Fibroblast of villous mesenchyme (primary cell): Measurements from ENCODE around the gene CIRBP. TPM values are rescaled to one million over a fixed set of nuclear protein-coding genes. Genes with fewer than 3 reads are reported as not detected.

Source experiments
- DNase-seq: peaks from one replicate; pipeline ENCODE4 v3.0.0-alpha.2; 2010; ENCODE audit warnings: low read depth
- H3K4me3 ChIP-seq: 2 replicates; pipeline ENCODE4 v1.5.1; 2011; ENCODE audit warnings: low read depth, mild to moderate bottlenecking, low read length
- total RNA-seq: library from RNA; depleted of rRNA; stranded (reverse); fragments of >200 nt; gene quantifications from 2 replicates; pipeline ENCODE4 v1.2.3, GENCODE V29; 2012
- TF ChIP-seq, protein P1 (sequence below): IDR thresholded peaks from 2 replicates; pipeline ENCODE4 v1.5.1; 2012; ENCODE audit warnings: low read depth, mild to moderate bottlenecking, low read length; ENCODE audit not compliant: insufficient read depth

Gene CIRBP
- total RNA-seq, 1 donor: 85.5 TPM

DNA sequence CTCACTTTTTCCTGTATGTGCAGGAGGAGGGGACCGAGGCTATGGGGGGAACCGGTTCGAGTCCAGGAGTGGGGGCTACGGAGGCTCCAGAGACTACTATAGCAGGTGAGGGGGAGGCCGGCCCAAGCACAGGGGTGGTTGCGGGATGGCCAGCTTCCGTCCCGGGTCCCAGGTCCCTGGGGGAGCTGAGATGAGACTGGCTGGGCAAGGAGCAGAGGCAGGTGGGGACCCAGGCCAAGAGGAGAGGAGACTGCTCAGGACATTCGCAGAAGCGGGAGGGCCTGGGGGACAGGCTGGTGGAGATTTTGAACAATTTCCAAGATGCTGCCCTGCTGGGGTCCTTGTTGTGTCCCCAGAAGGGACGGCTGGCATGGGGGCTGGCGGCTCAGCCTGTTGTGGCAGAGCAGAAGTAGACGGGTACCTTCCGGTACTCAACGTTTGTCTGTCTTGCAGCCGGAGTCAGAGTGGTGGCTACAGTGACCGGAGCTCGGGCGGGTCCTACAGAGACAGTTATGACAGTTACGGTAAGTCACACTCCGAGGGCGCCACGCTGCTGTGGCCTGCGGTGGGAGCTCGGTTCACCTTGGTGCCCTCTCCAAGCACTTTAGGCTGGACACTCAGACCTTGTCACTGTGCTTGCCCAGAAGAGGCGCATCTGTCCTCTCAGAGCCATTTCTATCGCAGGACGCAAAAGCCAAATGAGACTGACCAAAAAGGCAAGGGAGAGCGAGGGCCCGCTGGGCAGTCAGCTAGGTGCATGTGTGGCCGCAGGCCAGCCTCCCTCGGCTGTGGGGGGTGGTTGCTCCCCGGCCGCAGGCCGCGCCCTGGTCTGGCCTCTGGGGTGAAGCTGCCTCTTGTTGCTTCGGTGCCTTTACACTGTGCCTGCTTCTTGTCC is 2.6 kb downstream of the CIRBP start:
- DNase-seq: no peak
- TF ChIP-seq, protein P1, sequence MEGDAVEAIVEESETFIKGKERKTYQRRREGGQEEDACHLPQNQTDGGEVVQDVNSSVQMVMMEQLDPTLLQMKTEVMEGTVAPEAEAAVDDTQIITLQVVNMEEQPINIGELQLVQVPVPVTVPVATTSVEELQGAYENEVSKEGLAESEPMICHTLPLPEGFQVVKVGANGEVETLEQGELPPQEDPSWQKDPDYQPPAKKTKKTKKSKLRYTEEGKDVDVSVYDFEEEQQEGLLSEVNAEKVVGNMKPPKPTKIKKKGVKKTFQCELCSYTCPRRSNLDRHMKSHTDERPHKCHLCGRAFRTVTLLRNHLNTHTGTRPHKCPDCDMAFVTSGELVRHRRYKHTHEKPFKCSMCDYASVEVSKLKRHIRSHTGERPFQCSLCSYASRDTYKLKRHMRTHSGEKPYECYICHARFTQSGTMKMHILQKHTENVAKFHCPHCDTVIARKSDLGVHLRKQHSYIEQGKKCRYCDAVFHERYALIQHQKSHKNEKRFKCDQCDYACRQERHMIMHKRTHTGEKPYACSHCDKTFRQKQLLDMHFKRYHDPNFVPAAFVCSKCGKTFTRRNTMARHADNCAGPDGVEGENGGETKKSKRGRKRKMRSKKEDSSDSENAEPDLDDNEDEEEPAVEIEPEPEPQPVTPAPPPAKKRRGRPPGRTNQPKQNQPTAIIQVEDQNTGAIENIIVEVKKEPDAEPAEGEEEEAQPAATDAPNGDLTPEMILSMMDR: no peak

DNA sequence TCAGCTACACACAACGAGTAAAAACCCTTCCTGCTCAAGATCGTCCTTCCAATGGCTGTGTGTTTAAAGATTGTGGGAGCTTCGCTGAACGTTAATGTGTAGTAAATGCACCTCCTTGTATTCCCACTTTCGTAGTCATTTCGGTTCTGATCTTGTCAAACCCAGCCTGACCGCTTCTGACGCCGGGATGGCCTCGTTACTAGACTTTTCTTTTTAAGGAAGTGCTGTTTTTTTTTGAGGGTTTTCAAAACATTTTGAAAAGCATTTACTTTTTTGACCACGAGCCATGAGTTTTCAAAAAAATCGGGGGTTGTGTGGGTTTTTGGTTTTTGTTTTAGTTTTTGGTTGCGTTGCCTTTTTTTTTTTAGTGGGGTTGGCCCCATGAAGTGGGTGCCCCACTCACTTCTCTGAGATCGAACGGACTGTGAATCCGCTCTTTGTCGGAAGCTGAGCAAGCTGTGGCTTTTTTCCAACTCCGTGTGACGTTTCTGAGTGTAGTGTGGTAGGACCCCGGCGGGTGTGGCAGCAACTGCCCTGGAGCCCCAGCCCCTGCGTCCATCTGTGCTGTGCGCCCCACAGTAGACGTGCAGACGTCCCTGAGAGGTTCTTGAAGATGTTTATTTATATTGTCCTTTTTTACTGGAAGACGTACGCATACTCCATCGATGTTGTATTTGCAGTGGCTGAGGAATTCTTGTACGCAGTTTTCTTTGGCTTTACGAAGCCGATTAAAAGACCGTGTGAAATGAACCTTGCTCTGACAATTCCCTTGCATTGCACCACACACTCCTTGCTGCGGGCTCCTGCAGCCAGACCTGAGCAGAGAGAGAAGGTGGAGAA is 3.5 kb downstream of the CIRBP start:
- TF ChIP-seq, protein P1: no peak
- H3K4me3 ChIP-seq: no peak overlapping the region
- no peak for DNase-seq

More for the DNA sequence above, 2.6 kb downstream of the CIRBP start:
- peak overlapping the region; percentile 82 for H3K4me3 ChIP-seq

DNA sequence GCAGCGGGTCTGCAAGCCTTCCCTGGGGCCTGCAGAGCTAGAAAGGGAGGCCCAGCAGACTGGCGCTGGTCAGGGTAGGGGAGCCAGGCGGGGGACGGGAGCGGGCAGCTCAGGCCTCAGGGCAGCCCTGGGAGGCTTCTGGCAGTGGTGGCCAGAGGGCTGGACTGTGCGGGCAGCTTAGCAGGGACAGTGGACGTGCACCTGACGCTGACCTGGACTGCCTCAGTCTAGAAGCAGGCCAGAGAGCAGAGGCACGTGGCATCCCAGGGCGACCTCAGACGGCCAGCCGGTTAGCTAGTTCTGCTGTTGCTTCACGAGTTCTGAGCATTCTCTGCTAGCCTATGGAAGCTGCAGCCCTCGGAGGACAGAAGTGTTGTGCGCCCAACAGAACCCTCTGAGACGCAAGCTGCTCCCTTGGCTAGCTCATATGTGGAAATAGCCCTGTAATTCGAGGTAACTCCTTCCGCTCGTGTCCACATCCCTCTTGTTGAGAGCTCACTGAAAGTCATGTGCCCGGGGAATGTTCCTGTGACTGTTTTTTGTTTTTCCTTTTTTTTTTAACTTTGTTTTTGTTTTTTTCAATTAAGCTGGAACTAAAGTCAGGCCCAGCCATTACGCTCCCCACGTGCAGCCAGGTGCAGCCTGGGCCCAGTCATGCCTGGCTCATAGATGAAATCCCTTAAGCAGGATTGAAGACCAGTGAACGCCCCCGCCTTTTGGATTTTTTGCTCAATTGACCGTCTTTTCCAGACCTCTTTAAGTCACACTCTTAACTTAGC is 4.3 kb downstream of the CIRBP start:
- DNase-seq: peak; percentile 44
- no peak overlapping the region for H3K4me3 ChIP-seq
- TF ChIP-seq, protein P1: no peak

DNA sequence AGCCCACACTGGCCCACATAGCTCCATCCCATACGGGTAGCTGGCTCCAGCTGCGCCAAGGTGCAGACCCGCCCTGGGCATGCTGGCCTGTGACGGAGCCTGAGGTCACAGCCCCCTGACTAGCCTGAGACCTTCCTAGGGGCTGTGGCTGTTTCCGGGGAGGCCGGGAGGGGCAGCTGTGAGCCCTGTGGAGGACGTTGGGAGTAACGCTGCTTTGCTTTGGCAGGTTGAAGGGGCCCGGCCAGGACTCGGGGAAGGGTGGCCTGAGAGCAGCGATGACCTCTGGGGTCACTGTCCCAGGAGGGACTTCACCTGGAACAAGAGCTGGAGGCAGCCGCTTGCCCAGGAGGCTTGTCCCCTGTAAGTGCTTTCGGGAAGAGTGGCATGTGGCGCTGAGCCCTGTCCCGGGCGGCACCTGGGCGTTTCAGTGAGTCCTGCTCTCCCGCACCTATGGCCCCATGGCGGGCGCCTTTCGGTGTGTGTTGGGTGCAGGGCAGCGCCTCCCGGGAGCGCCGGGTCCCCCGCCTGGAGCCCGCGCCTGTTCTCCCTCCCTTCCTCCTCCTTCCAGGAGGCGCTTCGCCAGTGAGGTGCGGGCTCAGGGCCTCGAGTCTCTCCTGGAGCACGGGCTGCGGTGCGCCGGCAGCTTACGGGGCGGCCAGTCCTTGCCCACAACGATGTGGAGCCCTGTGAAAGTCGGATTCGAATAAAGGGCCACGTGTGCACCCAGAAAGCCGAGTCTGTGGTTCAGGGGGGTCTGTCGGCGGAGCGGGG is 5.1 kb downstream of the CIRBP start:
- no peak for DNase-seq
- peak overlapping the region; percentile 48 for H3K4me3 ChIP-seq
- TF ChIP-seq, protein P1: no peak

DNA sequence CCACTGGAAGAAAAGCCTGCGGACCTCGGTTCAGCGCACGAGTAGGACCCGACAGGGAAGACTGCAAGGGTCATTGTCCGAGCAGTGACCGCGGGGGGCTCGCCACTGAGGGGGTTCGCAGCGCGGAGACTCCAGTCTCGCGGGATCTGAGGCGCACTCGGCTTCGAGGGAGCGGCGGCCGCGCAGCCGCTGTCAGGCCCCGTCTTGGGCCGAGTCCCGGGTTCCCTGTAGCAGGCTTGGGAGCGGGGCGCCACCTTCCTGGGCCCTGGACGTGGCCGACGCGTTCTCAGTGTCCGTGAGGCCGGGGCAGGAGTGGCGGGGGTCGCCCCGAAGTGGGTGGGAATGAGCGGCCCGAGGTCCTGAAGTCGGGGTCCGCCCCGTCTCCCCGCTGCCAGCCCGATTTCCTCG is 5.7 kb downstream of the CIRBP start:
- H3K4me3 ChIP-seq: peak overlapping the region; percentile 48
- TF ChIP-seq, protein P1: no peak
- DNase-seq: no peak
